HEK293T (cell line): Measurements from ENCODE around the gene KAT6B.

Source experiments
- FOXA1 ChIP-seq: fragments of 450-650 bp; IDR thresholded peaks from 2 replicates; pipeline ENCODE4 v1.6.1; 2016; ENCODE audit warnings: mild to moderate bottlenecking
- FOXK2 ChIP-seq: fragments of 450-650 bp; IDR thresholded peaks from 2 replicates; pipeline ENCODE4 v1.6.1; 2016; ENCODE audit warnings: mild to moderate bottlenecking
- NFRKB ChIP-seq: fragments of 450-650 bp; IDR thresholded peaks from 2 replicates; pipeline ENCODE4 v1.6.1; 2016; ENCODE audit warnings: mild to moderate bottlenecking, moderate library complexity
- SP1 ChIP-seq: fragments of 450-650 bp; IDR thresholded peaks from 2 replicates; pipeline ENCODE4 v1.6.1; 2017
- SUZ12 ChIP-seq: fragments of 450-650 bp; IDR thresholded peaks from 2 replicates; pipeline ENCODE4 v1.6.1; 2016; ENCODE audit warnings: mild to moderate bottlenecking
- ZNF384 ChIP-seq: fragments of 450-650 bp; IDR thresholded peaks from 2 replicates; pipeline ENCODE4 v1.6.1; 2016

DNA sequence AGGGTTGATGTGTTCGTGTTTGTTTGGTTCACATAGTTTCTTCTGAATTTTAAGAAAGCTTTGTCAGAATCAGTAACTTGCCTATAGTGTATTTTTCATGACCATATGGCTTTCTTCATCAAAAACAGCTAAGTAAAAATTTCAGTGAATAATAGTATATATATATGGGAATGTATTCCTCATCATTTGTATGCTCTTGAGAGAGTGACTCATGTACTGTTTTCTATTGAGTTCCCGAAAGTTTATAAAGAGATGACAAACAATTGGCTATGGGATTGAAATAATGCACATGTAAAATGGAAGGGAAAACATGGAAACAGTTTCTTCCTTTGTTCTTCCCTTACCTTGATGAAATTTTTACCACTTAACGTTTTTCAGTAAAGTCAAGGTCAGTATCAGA lies 56.4 kb downstream of the KAT6B start:
- TF ChIP-seq ZNF384 (no peak), FOXA1 (no peak), SP1 (no peak), NFRKB (no peak), FOXK2 (no peak), SUZ12 (no peak)
